HG02571 (cell line): ENCODE measurements around the gene NTM.

Source experiments
- ATAC-seq: cut with Tn5 transposase; IDR thresholded peaks from one replicate; pipeline ENCODE4 v1.9.1; 2021; ENCODE audit warnings: mild to moderate bottlenecking, moderate library complexity; ENCODE audit not compliant: unreplicated experiment

The NTM gene

GRCh38 chr11:131977231-131977630 lies 606.8 kb downstream of the NTM start:
- ATAC-seq, result no peak

DNA sequence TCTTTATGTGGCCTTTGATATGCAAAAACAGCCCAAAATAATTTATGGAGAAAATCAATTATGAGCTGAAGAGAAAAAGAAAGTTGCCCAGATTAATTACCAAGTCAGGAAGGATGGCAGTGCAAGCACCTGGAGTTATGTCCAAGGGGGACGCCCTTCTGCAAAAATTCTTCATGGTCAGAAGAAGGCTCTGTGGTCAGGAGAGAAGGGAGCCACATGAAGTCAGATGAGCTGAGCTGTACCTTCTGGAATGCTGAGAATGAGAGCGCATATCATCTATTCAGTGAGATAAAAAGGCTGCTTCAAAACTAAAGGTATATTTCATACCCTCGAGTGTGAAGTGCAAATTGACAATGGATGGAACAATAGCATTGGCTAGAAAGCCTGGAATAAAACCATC lies 607.4 kb downstream of the NTM start:
- ATAC-seq, result no peak

DNA sequence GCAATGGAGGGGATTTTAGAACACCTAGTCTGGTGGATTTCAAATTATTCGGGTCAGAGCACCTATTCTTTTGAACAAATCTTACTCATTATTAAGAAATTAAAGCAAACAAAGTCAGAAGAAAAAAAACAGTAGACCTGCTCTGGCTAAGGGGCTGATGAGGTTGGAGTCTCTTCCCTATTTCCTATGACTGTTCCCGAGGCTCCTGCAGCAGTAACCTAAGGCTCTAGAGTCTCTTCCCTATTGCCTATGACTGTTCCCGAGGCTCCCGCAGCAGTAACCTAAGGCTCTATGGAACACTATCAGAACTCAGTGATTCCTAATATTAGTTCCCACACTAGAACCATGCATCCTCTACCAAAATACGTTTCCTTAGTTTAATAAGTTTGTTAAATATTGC lies 607.9 kb downstream of the NTM start:
- ATAC-seq, result no peak

DNA sequence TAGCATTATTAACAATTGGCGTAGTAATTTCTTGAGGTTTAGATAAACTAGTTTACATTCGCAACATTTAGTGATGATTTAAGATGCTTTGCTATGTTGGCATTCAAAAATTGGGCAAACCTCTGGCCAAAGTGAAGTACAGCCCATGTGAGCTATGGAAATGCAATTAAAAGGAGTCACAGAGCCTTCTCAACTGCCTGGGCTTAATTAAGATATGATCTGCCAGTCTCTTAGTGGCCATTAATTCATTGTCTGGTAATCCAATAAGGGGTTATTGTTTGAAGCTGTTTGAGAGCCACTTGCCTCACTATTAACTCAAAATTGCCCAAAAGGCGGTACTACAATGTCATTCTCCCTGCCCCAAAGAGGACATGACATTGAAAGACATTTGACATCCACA lies 608.9 kb downstream of the NTM start:
- ATAC-seq, result no peak

DNA sequence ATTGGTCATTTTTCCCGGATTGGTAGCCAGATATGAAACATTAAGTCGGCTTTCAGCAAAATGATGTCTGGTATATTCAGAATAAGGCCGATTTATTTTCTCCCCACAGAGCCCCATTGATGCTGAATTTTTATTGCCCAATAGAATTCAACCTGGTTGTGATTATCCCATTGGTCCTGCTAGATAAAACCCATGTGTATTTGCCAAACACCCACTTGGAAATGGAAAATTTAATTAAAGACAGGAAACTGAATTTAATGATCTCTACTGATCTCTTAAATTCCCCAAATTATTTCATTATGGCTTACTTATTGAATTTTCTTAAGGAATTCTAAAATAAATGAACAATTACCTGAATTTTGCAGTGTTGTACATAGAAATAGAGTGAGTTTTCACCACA lies 609.8 kb downstream of the NTM start:
- no peak for ATAC-seq

GRCh38 chr11:131980888-131981668 lies 610.7 kb downstream of the NTM start:
- ATAC-seq, result no peak

- no peak for ATAC-seq
Measured at GRCh38 chr11:131982154-131982553, 611.7 kb downstream of the NTM start.

GRCh38 chr11:131985846-131986301 lies 615.5 kb downstream of the NTM start:
- ATAC-seq, result no peak

DNA sequence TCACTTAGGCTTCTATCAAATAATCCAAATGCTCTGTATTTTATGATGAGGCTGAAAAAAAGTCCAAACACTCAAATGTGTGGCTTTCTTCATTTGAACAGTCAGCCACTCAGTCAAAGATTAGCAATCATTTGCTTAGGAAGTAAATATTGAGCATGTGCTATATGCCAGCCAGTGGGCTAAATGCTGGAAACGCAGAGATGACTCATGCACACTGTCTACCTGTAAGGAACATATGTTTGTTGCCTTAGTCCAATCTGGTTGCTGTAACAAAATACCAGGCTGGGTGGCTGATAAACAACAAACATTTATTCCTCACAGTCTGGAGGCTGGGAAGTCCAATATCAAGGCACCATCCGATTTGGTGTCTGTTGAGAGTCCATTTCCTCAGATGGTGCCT lies 617.3 kb downstream of the NTM start:
- ATAC-seq, result no peak

DNA sequence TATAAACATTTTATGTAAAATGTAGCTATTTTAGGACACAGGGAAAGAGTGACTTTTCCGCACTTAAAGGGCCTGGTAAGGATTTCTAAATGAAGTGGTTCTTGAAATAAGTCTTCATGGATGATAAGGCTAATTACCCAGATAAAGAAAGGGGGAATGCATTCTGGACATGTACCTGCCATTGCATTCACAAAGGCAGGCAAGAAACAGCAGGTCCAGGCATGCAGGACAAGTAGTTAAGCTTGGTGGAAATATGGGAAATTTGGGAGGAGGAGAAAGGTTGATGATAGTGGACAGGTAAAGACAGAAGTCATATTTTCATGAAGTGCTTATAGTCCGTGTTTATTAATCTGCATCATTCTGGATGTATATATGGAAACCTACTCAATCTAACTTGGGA lies 621.2 kb downstream of the NTM start:
- no peak for ATAC-seq

DNA sequence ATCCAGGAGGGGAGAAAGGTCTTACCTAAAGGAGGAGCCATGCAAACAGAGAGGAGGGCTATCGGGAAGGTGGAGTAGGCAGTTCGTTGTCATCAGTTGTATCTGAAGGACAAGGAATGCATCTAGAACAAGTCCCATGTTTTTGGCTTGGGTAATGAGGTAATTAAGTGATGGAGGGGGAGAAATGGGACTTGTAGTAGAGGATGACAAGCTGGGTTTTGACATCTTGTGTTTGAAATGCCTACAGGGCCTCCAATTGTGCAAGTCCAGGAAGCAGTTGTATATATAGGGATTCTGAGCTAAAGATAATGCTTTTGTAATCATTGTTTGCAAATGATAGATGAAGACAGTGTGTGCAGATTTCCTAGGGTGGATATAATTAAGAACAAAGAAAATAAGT lies 622.8 kb downstream of the NTM start:
- no peak for ATAC-seq

DNA sequence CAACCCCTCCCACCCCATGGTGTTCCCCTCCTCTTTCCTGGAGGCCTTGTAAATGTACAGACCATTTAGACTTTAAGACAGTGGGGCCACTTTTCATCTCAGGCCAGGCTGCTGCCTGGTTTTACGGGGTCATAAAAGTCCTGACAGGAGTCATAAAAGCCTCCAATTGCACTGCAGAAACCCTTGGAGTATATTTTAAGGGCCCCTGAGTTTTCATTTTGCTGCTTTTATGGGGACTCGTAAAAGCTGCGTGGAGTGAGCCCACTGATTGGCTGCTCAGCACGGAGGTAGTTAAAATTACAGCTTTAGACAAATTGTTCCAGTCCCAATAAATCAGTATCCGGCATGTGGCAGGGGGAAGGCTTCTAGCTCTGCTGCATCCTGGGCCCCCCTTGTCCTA lies 627.6 kb downstream of the NTM start:
- no peak for ATAC-seq

DNA sequence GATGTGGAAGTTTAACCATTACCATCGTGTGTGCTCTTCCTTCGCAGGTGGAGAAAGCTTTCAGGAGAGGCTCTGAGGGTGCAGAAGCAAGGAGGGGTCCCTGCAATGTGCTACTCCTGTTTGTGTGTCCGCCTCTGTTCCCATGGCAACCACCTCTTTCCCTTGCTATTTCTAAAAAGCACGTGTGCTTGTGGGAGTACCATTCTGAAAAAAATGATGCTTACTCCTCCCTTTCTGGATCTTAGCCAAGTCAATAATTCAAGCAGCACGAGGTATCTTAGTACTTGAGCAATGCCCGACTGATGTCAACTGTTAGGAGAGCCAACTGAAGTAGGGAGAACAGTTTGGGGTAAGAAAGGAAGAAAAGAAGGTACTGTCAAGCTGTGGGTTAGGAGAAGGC lies 628.7 kb downstream of the NTM start:
- no peak for ATAC-seq

GRCh38 chr11:131999955-132000354 lies 629.5 kb downstream of the NTM start:
- ATAC-seq, result no peak

GRCh38 chr11:132005887-132006286 lies 635.5 kb downstream of the NTM start:
- no peak for ATAC-seq

GRCh38 chr11:132006884-132007580 lies 636.6 kb downstream of the NTM start:
- no peak for ATAC-seq

DNA sequence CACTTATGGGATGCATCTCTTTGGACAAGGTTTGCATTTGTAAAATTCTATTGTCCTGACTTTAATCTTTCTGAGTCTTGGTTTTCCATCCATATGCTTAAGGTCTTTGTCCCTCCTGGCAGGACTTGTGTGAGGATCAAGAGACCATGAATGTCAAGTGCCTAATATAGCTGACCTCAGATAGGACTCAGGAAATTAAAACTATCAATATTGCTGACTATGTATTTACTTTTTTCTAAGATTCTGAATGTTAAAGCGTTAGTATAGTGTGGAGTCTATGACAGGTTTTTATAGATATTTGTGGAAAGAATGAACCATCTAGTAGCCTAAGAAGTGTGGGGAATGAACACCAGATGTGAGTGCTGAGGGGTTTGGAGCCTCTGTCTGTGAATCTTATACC lies 637.8 kb downstream of the NTM start:
- ATAC-seq, result no peak

- ATAC-seq, result no peak
Measured at GRCh38 chr11:132008872-132009271, 638.5 kb downstream of the NTM start.

- no peak for ATAC-seq
Measured at GRCh38 chr11:132020001-132020400, 649.6 kb downstream of the NTM start.

GRCh38 chr11:132022285-132022684 lies 651.9 kb downstream of the NTM start:
- no peak for ATAC-seq

GRCh38 chr11:132022733-132023478 lies 652.5 kb downstream of the NTM start:
- no peak for ATAC-seq
